Lung (tissue), 12 donors: ENCODE results near the gene CCL26. TPM values are rescaled to one million over a fixed set of nuclear protein-coding genes. Genes with fewer than 3 reads are reported as not detected.
"Not testable (repeated sequence)": the region's sequence is repeated elsewhere in the genome, so short reads cannot be mapped to it uniquely, and the experiment has no call there.

ENCODE experiments used
- ATAC-seq: fragments of 200-7000 bp; cut with Tn5 transposase; one replicate; pipeline ENCODE4 v1.9.1; 2020; ENCODE audit warnings: moderate number of reproducible peaks; ENCODE audit not compliant: insufficient read depth, low FRiP score
- DNase-seq, 3 donors: peaks; one replicate each; pipeline ENCODE4 v3.0.0-alpha.2; 2013 to 2017
- H3K27ac ChIP-seq, 2 donors: one replicate each; pipeline ENCODE4 v1.5.1; 2013; ENCODE audit warnings: mild to moderate bottlenecking in 2 of 2, moderate library complexity in 2 of 2, control low read depth in 1 of 2, inconsistent platforms in 1 of 2, low read depth in 1 of 2, low read length in 1 of 2
- H3K27me3 ChIP-seq, 3 donors: one replicate each; pipeline ENCODE4 v1.5.1; 2013; ENCODE audit warnings: low read length in 2 of 3; ENCODE audit not compliant: control insufficient read depth in 3 of 3, insufficient read depth in 3 of 3
- H3K36me3 ChIP-seq, 4 donors: one replicate each; pipeline ENCODE4 v1.5.1; 2013; ENCODE audit warnings: low read length in 4 of 4, mild to moderate bottlenecking in 1 of 4, moderate library complexity in 1 of 4; ENCODE audit not compliant: control insufficient read depth in 4 of 4, insufficient read depth in 4 of 4
- H3K4me1 ChIP-seq, 5 donors: one replicate each; pipeline ENCODE4 v1.5.1; 2013; ENCODE audit warnings: low read length in 5 of 5, mild to moderate bottlenecking in 2 of 5, moderate library complexity in 1 of 5; ENCODE audit not compliant: control insufficient read depth in 5 of 5, insufficient read depth in 5 of 5
- H3K4me3 ChIP-seq: one replicate; pipeline ENCODE4 v1.5.1; 2013; ENCODE audit warnings: mild to moderate bottlenecking, control low read depth, moderate library complexity
- H3K9ac ChIP-seq, 2 donors: one replicate each; pipeline ENCODE4 v1.5.1; 2013; ENCODE audit warnings: low read length in 2 of 2, control low read depth in 1 of 2; ENCODE audit not compliant: insufficient read depth in 1 of 2
- H3K9me3 ChIP-seq, 4 donors: one replicate each; pipeline ENCODE4 v1.5.1; 2013; ENCODE audit warnings: low read length in 3 of 4, mild to moderate bottlenecking in 1 of 4, moderate library complexity in 1 of 4; ENCODE audit not compliant: control insufficient read depth in 4 of 4, insufficient read depth in 3 of 4
- CTCF ChIP-seq: IDR thresholded peaks from 2 replicates; pipeline ENCODE4 v1.5.1; 2012; ENCODE audit warnings: mild to moderate bottlenecking; ENCODE audit errors: control extremely low read depth, extremely low read depth
- WGBS, 2 donors: extraction: QIAGEN DNeasy Blood & Tissue Kit; methylation state at CpG; one replicate each; pipeline ENCODE4 v1.1.7; 2013; 5-methylcytosine and 5-hydroxymethylcytosine counted together
- polyA plus RNA-seq, 2 donors: library from polyadenylated mRNA; stranded (reverse); fragments of 200-250 nt; gene quantifications; one replicate each; pipeline ENCODE4 v1.2.1, GENCODE V29; 2013
- total RNA-seq, 2 donors: library from RNA; depleted of rRNA in 1 of 2; stranded (reverse); fragments of >200 nt in 1 of 2; gene quantifications; one replicate each; pipeline ENCODE4 v1.2.1, GENCODE V29; 2014 to 2021
- donor health status: control.
- donor health status: control.
- donor health status: Bipolar disorder and iron deficiency.
- donor health status: healthy.
- donor health status: DM: yes; HTN: yes; CAD: no.

Gene CCL26
- total and polyA plus RNA-seq, 4 donors, result 0.94 to 2.2 TPM; not detected in 2

- no peaks in the 10 kb centered on the region for H3K27me3 ChIP-seq
- WGBS, 2 donors, result 36 to 46% methylated on average over 8 of the region's 8 CpGs
- peaks cover 0 to 6% (median 0%) of the 10 kb centered on the region in 5 donors for H3K4me1 ChIP-seq
- DNase-seq, result peak in 1 of 3 donors; percentile 46
- no peaks in the 10 kb centered on the region for H3K36me3 ChIP-seq
- TF ChIP-seq CTCF, result no peak
- no peak overlapping the region for H3K9ac ChIP-seq
- ATAC-seq, result peak; percentile 77
- no peak overlapping the region for H3K4me3 ChIP-seq
- no peaks in the 10 kb centered on the region for H3K9me3 ChIP-seq
- H3K27ac ChIP-seq, result peak overlapping the region in 1 of 2 donors; percentile 86
These were observed 44.0 kb downstream of the CCL26 start for GRCh38 chr7:75727881-75728593.

GRCh38 chr7:75727351-75727750, 44.7 kb downstream of the CCL26 start:
- H3K9me3 ChIP-seq, H3K4me3 ChIP-seq, H3K27me3 ChIP-seq, ATAC-seq, H3K27ac ChIP-seq, H3K9ac ChIP-seq, H3K36me3 ChIP-seq, H3K4me1 ChIP-seq: not testable (repeated sequence)
- peak in 1 of 3 donors; percentile 43 for DNase-seq
- WGBS, 2 donors, result 71 to 86% methylated on average over 6 of the region's 6 CpGs

DNA sequence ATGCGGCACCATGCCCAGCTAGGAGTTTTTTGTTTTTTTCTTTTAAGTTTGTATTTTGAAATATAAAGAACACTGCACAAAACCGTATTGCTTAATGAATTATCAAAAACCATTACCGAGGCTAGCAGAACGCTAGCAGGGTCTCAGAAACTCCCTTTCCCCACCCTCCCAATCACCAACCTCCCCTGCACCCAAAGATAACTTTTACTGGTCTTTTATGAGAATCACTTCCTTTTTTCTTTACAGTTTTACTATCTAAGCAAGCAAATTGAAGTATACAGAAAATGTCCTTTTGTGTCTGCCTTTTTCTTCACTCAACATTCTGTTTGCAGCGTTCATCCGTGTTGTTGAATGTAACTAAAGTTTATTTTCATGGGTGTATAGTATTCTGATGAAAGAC, 46.7 kb downstream of the CCL26 start:
- Histone ChIP-seq H3K4me1 (peaks cover 0 to 7% (median 0%) of the 10 kb centered on the region in 5 donors), H3K27me3 (no peaks in the 10 kb centered on the region), H3K4me3 (no peak overlapping the region), H3K27ac (no peak overlapping the region), H3K9me3 (no peaks in the 10 kb centered on the region), H3K9ac (no peak overlapping the region), H3K36me3 (no peaks in the 10 kb centered on the region)
- no peak for ATAC-seq
- WGBS, 2 donors, result 64 to 81% methylated on average over 6 of the region's 6 CpGs
- no peak for DNase-seq
- TF ChIP-seq CTCF, result no peak

- no peak for TF ChIP-seq CTCF
- Histone ChIP-seq H3K27me3 (no peaks in the 10 kb centered on the region), H3K9me3 (no peaks in the 10 kb centered on the region), H3K4me3 (no peak overlapping the region), H3K36me3 (no peaks in the 10 kb centered on the region), H3K4me1 (peaks cover 0 to 6% (median 0%) of the 10 kb centered on the region in 5 donors), H3K27ac (no peak overlapping the region), H3K9ac (no peak overlapping the region)
- DNase-seq, result no peak
- no peak for ATAC-seq
- WGBS, 2 donors, result 85 to 90% methylated on average over 3 of the region's 3 CpGs
These were observed 48.6 kb downstream of the CCL26 start for GRCh38 chr7:75723444-75723843.
